ENCODE results near the gene CCDC90B. TPM values are rescaled to one million over a fixed set of nuclear protein-coding genes. Genes with fewer than 3 reads are reported as not detected.

CCDC90B gene
- total and polyA plus RNA-seq, 2 of the 8 experiments (the other 6 are each of a cell fraction or from before 2014, with no cell fraction given) = 21.8 to 54.5 TPM

GRCh38 chr11:83312430-83312829 lies 26.3 kb upstream of the CCDC90B start:
- H3K23me2 ChIP-seq (ENCODE audit: low read depth, low read length) = no peaks in the 10 kb centered on the region
- no peak overlapping the region for H2BK5ac ChIP-seq (ENCODE audit: low read depth, low read length)
- no peak overlapping the region for H2AK5ac ChIP-seq (ENCODE audit: low read depth, low read length)
- DNase-seq (ENCODE audit: low read depth in 1 of 2, low spot score in 2 of 2) (no peak), FAIRE-seq (no peak)
- no peak overlapping the region for H2BK12ac ChIP-seq (ENCODE audit: low read depth, low read length)
- H3K36me3 ChIP-seq (ENCODE audit: control insufficient read depth in 2 of 4, insufficient read depth in 4 of 4, low read length in 3 of 4) = no peaks in the 10 kb centered on the region
- TF ChIP-seq BCL11A (IDR thresholded peaks at IDR 0.05; ENCODE audit: low read depth in 2 of 2, low read length in 2 of 2) (no peak), JUND (IDR thresholded peaks at IDR 0.05; ENCODE audit: low read length) (no peak), TBP (IDR thresholded peaks at IDR 0.05; ENCODE audit: low read depth, low read length) (no peak), KDM4A (IDR thresholded peaks at IDR 0.05; ENCODE audit: low read depth, low read length, severe bottlenecking) (no peak), JUN (IDR thresholded peaks at IDR 0.05; ENCODE audit: low read depth, low read length) (no peak), POLR2AphosphoS5 (IDR thresholded peaks at IDR 0.05; ENCODE audit: low read depth, low read length) (no peak), GTF2F1 (IDR thresholded peaks at IDR 0.05; ENCODE audit: borderline replicate concordance, low read depth, low read length) (no peak), CEBPB (IDR thresholded peaks at IDR 0.05; ENCODE audit: low read depth, low read length) (no peak), SAP30 (IDR thresholded peaks at IDR 0.05; ENCODE audit: insufficient read depth, insufficient replicate concordance, low read length) (no peak), EGR1 (IDR thresholded peaks at IDR 0.05; ENCODE audit: borderline replicate concordance, low read depth, low read length) (no peak), KDM5A (IDR thresholded peaks at IDR 0.05; ENCODE audit: low read length) (no peak), POLR2A (IDR thresholded peaks at IDR 0.05; ENCODE audit: control extremely low read depth in 1 of 2, low read depth in 2 of 2, low read length in 2 of 2) (no peak), RAD21 (IDR thresholded peaks at IDR 0.05 in 1 of 2, conservative IDR thresholded peaks at IDR 0.05 in 1 of 2; ENCODE audit: low read depth in 2 of 2, low read length in 2 of 2) (no peak)
- TF ChIP-seq, protein P1, sequence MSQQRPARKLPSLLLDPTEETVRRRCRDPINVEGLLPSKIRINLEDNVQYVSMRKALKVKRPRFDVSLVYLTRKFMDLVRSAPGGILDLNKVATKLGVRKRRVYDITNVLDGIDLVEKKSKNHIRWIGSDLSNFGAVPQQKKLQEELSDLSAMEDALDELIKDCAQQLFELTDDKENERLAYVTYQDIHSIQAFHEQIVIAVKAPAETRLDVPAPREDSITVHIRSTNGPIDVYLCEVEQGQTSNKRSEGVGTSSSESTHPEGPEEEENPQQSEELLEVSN (IDR thresholded peaks at IDR 0.05) = no peak
- H3K56ac ChIP-seq (replicated peaks; ENCODE audit: insufficient read length, low read depth, low read length) = no peak overlapping the region
- H3K9me3 ChIP-seq (ENCODE audit: insufficient read depth in 2 of 2, low read depth in 1 of 2, low read length in 1 of 2) = peaks cover 0 to 16% of the 10 kb centered on the region in 2 experiments; a peak in 2 of 4 replicates
- no peak overlapping the region for H3K23ac ChIP-seq (ENCODE audit: insufficient read length)
- H2AFZ ChIP-seq (ENCODE audit: low read length) = no peak overlapping the region
- H3K4me2 ChIP-seq (ENCODE audit: insufficient read depth in 1 of 2, low read depth in 2 of 2, low read length in 2 of 2) = no peak overlapping the region
- no peaks in the 10 kb centered on the region for H3K79me1 ChIP-seq (ENCODE audit: low read depth, low read length)
- H3K14ac ChIP-seq (ENCODE audit: insufficient read length) = no peak overlapping the region
- ChIA-PET POLR2A (ENCODE audit: partially characterized antibody) (no interaction called here), CTCF (ENCODE audit: partially characterized antibody) (interaction anchor here (0.8 to 1.4 kb wide), 5 partner anchors 19 to 515 kb away, joined by 3 to 5 read pairs (median 3); no protein-coding TSS in a partner anchor)
- no peak overlapping the region for H4K5ac ChIP-seq (ENCODE audit: insufficient read length, low read depth, low read length)
- H4K91ac ChIP-seq (replicated peaks; ENCODE audit: insufficient read length, low read length) = no peak overlapping the region
- H3K4me3 ChIP-seq (ENCODE audit: extremely low read depth in 1 of 4, insufficient read depth in 2 of 4, low read depth in 3 of 4, low read length in 4 of 4) = no peak overlapping the region
- H3K27ac ChIP-seq (ENCODE audit: low read depth, low read length) = no peak overlapping the region
- H2BK15ac ChIP-seq (ENCODE audit: low read length) = no peak overlapping the region
- no peaks in the 10 kb centered on the region for H3K79me2 ChIP-seq (ENCODE audit: control insufficient read depth in 1 of 2, insufficient read depth in 2 of 2, low read length in 2 of 2)
- no peak overlapping the region for H3K4ac ChIP-seq (replicated peaks; ENCODE audit: insufficient read length, low read depth, low read length)
- no peak overlapping the region for H2BK20ac ChIP-seq (ENCODE audit: low read length)
- no peak overlapping the region for H4K8ac ChIP-seq (ENCODE audit: extremely low read depth, insufficient read depth, low read length)
- no peaks in the 10 kb centered on the region; a peak in 1 of 7 replicates for H3K4me1 ChIP-seq (replicated peaks in 1 of 4; ENCODE audit: control insufficient read depth in 3 of 4, insufficient read depth in 4 of 4, low read length in 3 of 4)
- no peak overlapping the region for H2BK120ac ChIP-seq (replicated peaks; ENCODE audit: low read depth, low read length)
- H3K27me3 ChIP-seq (replicated peaks in 1 of 4; ENCODE audit: control insufficient read depth in 3 of 4, extremely low read depth in 1 of 4, insufficient read depth in 3 of 4, low read length in 3 of 4) = no peaks in the 10 kb centered on the region
- H3K18ac ChIP-seq (ENCODE audit: extremely low read depth, low read length) = no peak overlapping the region
- no peaks in the 10 kb centered on the region for H4K20me1 ChIP-seq (replicated peaks in 1 of 2; ENCODE audit: control insufficient read depth in 1 of 2, insufficient read depth in 2 of 2, low read length in 2 of 2)
- no peak overlapping the region for H3K9ac ChIP-seq (replicated peaks in 1 of 4; ENCODE audit: extremely low read depth in 1 of 4, low read depth in 3 of 4, low read length in 3 of 4)

Data from H1 (cell line).